GDM1 (cell line): Measurements from ENCODE around the gene RDH14.
A peak's percentile ranks its signal among the peaks of the same experiment; 100 is the strongest.

Experiments
- DNase-seq: peaks from one replicate; lab custom pipeline; 2025; lab: John Stamatoyannopoulos, UW

The RDH14 gene

GRCh38 chr2:18560031-18560796 lies at the start of gene RDH14:
Gene RDH14, minus strand, starts transcription at chr2:18560653. Its CDS starts 81 bp downstream, at chr2:18560572.
- DNase-seq, result peak; percentile 87

GRCh38 chr2:18610090-18610489 lies 49.6 kb upstream of the RDH14 start:
- DNase-seq, result no peak

- DNase-seq, result no peak
Measured at GRCh38 chr2:18605115-18605514, 44.7 kb upstream of the RDH14 start.

- DNase-seq, result no peak
Measured at GRCh38 chr2:18604531-18604885, 44.1 kb upstream of the RDH14 start.

- no peak for DNase-seq
Measured at GRCh38 chr2:18603854-18604530, 43.5 kb upstream of the RDH14 start.

- no peak for DNase-seq
Measured at GRCh38 chr2:18602298-18602697, 41.8 kb upstream of the RDH14 start.

- no peak for DNase-seq
Measured at GRCh38 chr2:18600255-18600613, 39.8 kb upstream of the RDH14 start.

- no peak for DNase-seq
Measured at GRCh38 chr2:18599509-18600254, 39.2 kb upstream of the RDH14 start.

GRCh38 chr2:18598848-18599484 lies 38.5 kb upstream of the RDH14 start:
- no peak for DNase-seq

GRCh38 chr2:18597618-18598017 lies 37.2 kb upstream of the RDH14 start:
- DNase-seq, result no peak

- DNase-seq, result no peak
Measured at GRCh38 chr2:18596993-18597392, 36.5 kb upstream of the RDH14 start.

GRCh38 chr2:18593496-18593895 lies 33.0 kb upstream of the RDH14 start:
- no peak for DNase-seq

GRCh38 chr2:18592372-18592771 lies 31.9 kb upstream of the RDH14 start:
- DNase-seq, result no peak

GRCh38 chr2:18589354-18589753 lies 28.9 kb upstream of the RDH14 start, which contains the start of gene NT5C1B:
Gene NT5C1B, minus strand, starts transcription at chr2:18589569. Its CDS starts 101 bp downstream, at chr2:18589468.
- no peak for DNase-seq

GRCh38 chr2:18588802-18589201 lies 28.3 kb upstream of the RDH14 start:
- DNase-seq, result no peak

- DNase-seq, result no peak
Measured at GRCh38 chr2:18588049-18588448, 27.6 kb upstream of the RDH14 start.

- DNase-seq, result no peak
Measured at GRCh38 chr2:18585526-18585925, 25.1 kb upstream of the RDH14 start.

- no peak for DNase-seq
Measured at GRCh38 chr2:18584608-18584954, 24.1 kb upstream of the RDH14 start.

GRCh38 chr2:18583905-18584607 lies 23.6 kb upstream of the RDH14 start:
- DNase-seq, result no peak

GRCh38 chr2:18580606-18581005 lies 20.2 kb upstream of the RDH14 start:
- DNase-seq, result no peak

GRCh38 chr2:18578033-18578432 lies 17.6 kb upstream of the RDH14 start:
- DNase-seq, result no peak
